GM20000 (cell line): ENCODE measurements around the gene SLC7A14.
"Not testable (repeated sequence)": the region's sequence is repeated elsewhere in the genome, so short reads cannot be mapped to it uniquely, and the experiment has no call there.

ENCODE experiments used
- DNase-seq: peaks from one replicate; pipeline ENCODE4 v3.0.0; 2012; ENCODE audit warnings: low spot score
- CTCF ChIP-seq: IDR thresholded peaks from 2 replicates; pipeline ENCODE4 v1.5.1; 2012; ENCODE audit warnings: mild to moderate bottlenecking, control low read depth; ENCODE audit errors: extremely low read depth, missing control alignments

Gene SLC7A14

DNA sequence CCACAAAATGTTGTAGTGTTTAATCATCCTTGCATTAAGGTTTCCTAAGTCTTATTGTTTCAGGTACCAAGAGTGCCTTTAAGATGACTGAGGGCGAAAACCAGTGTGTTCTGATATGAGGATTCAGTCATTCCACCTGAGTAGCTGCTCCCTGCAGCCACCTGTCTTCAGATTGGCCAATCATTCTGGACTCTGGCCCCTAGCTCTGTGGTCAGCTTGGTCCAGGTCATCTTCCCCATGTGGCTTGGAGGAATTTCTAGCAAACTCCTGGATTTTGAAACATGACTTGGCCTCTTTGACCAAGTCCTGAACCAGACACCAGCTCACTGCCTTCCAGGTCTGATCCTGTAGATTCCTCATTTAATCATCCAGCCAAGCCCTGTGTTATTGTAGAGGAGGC, 7.8 kb upstream of the SLC7A14 start:
- TF ChIP-seq CTCF: no peak
- DNase-seq: no peak

DNA sequence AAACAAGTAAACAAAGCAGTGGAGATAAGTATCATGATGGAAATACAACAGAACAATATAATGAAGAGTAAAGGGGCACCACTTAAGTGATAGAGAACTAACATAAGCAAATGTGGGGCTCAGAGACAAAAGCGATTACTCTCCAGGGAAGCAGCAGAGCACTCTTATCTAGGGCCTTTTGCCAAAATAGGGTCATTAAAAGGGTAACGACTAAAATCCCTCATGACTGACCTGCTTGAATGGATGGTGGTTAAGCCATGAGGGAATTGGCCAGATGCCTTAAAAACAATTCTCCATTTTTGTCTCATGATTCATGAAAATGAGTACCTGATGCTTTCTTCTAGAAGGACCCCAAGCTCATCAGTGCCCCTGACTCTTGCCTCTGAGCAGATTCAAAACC, 3.2 kb upstream of the SLC7A14 start:
- TF ChIP-seq CTCF: no peak
- DNase-seq: no peak

DNA sequence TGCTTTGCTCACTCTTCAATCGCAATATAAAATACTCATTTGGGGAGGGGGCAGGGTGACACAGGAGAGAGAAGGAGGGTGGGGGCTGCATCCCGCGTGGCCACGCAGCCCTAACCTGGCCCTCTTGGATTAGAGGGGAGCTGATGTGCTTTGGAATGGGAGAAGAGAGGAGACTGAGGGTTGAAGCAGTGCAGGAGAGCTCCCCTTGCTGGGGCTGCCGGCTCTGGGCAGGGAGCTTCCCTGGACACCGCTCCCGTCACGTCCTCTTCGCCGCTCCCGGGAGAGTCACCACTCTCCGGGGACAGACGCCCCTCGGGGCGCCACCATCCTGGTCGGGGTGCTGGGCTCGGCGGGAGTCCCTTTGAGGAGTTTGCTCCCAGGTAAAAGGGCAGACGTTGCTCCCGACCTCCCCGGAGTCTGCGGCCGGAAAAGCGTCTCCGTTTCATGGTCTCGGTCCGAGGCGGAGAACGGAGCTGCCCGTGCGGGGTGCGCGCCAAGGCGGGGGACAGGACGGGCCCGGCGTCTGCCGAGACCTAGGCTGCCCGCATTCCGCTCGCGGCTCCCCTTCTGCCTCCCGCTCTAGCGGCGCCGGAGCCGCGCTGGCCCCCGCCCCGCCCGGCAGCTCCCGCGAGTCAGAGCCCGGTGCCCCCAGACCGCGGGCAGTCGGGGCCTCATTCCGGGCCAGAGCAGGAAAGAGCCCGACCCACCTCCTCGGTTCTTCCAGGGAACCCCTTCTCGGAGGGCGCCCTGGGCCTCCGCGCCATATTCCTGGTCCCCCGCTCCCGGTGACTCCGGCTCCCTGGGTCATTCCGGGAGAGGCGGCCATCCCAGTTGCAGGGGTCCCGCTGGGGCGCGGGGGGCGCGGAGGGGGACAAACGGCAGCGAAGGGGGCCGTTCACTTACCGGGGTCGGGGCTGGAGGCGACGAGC, 603 bp downstream of the SLC7A14 start:
- TF ChIP-seq CTCF: no peak
- DNase-seq: peak; percentile 28

DNA sequence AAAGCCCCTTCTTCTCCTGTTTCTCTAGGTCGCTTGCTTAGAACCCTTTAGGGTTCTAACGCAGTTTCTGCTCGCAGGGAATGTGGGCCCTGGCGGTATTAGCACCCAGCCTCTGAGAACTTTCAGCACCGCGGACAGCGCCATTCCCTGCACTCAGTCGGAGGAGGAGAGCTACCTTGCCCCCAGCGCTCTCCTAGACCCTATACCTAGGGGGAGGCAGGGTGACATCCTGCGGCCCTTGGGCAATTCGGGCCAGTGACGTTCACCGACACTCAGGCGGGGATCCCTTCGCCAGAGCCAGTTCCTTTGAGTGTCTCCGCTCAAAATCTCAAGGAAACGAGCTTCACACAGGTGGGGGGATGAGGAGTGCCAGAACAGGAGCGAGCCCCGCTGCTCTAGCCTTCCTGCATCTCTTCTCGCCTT, 1.3 kb downstream of the SLC7A14 start:
- DNase-seq: peak; percentile 67
- no peak for TF ChIP-seq CTCF

DNA sequence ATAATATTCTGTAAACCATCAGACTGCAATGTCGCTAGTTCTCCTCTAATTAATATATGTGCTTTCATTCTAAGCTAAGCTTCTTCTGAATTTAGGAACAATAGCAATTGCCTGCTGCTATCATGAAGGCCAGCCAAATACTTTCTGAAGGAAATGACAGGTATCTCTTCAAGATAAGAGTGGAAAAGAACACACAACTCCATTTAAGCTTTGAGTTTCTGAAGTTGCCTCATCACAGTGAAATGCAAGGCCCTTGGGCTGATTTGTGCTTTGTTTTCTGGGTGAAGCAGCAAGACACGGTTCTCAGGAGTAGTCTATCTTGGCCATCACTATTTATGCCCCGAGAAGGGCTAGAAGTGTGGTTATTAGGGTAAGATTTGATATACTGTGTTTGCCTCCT, 6.2 kb downstream of the SLC7A14 start:
- DNase-seq: no peak
- TF ChIP-seq CTCF: no peak

DNA sequence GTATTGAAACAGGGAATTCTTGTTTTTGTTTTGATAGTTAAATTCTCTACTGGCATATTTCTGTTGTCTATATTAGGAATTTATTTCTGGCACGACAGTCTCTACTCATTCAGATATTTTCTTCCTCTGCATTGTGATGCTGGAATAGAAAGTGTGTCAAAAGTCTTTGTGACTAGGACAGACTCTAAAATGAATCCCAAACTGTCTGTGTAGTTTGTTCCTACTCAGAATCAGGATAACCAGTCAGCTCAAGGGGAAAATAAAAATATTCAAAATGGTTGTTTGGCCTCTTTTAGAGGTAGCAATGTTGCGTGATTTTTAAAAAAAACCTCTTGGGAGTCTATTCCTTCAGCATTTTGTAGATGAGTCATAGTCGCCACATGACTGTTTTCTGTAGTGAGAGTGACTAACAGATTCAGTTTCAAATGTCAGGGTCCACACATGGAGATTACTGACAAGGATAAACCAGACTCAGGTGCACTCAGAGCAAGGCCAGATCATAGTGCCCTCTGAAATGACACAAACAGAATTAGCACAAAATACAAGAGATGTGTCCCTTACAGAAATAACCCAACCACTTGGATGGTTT, 13.1 kb downstream of the SLC7A14 start:
- no peak for TF ChIP-seq CTCF
- DNase-seq: peak; percentile 45

DNA sequence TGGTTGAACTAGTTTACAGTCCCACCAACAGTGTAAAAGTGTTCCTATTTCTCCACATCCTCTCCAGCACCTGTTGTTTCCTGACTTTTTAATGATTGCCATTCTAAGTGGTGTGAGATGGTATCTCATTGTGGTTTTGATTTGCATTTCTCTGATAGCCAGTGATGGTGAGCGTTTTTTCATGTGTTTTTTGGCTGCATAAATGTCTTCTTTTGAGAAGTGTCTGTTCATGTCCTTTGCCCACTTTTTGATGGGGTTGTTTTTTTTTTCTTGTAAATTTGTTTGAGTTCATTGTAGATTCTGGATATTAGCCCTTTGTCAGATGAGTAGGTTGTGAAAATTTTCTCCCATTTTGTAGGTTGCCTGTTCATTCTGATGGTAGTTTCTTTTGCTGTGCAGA, 18.3 kb downstream of the SLC7A14 start:
- DNase-seq: not testable (repeated sequence)
